22Rv1 (cell line): ENCODE data around the gene YWHAG.

Experiments
- ZFX ChIP-seq: fragments of 450-650 bp; IDR thresholded peaks from 2 replicates; pipeline ENCODE4 v1.6.1; 2017; ENCODE audit warnings: antibody characterized with exemption, borderline replicate concordance
- TF ChIP-seq, protein P1 (sequence below): fragments of 450-650 bp; IDR thresholded peaks from 2 replicates; pipeline ENCODE4 v1.5.1; 2017; ENCODE audit warnings: mild to moderate bottlenecking

DNA sequence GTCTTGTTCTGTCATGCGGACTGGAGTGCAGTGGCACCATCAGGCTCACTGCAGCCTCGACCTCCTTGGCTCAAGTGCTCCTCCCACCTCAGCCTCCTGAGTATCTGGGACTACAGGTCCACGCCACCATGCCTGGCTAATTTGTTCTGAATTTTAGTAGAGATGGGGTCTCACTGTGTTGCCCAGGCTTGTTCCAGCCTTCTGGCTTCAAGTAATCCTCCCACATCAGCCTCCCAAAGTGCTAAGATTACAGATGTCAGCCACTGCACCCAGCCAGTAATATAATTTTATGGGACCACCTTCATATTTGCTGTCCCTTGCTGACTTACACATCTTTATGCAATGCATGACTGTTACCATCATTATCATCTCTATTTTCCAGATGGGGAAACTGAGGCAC is 57.8 kb downstream of the YWHAG start:
- TF ChIP-seq, protein P1, sequence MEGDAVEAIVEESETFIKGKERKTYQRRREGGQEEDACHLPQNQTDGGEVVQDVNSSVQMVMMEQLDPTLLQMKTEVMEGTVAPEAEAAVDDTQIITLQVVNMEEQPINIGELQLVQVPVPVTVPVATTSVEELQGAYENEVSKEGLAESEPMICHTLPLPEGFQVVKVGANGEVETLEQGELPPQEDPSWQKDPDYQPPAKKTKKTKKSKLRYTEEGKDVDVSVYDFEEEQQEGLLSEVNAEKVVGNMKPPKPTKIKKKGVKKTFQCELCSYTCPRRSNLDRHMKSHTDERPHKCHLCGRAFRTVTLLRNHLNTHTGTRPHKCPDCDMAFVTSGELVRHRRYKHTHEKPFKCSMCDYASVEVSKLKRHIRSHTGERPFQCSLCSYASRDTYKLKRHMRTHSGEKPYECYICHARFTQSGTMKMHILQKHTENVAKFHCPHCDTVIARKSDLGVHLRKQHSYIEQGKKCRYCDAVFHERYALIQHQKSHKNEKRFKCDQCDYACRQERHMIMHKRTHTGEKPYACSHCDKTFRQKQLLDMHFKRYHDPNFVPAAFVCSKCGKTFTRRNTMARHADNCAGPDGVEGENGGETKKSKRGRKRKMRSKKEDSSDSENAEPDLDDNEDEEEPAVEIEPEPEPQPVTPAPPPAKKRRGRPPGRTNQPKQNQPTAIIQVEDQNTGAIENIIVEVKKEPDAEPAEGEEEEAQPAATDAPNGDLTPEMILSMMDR: no peak
- TF ChIP-seq ZFX: no peak
